HepG2 (cell line): ENCODE data around the gene FABP1. TPM values are rescaled to one million over a fixed set of nuclear protein-coding genes. Genes with fewer than 3 reads are reported as not detected.

Experiments
- ATAC-seq: fragments of 200-7000 bp; cut with Tn5 transposase; 3 replicates; pipeline ENCODE4 v1.9.1; 2020; ENCODE audit warnings: mild to moderate bottlenecking, moderate library complexity
- BruUV-seq: library from RNA; stranded (reverse); fragments of 400-500 nt; replicated peaks from 2 replicates; lab custom pipeline; 2021; lab: Mats Ljungman, UMichigan
- CTCF ChIA-PET: fragments of 300-600 bp; formaldehyde crosslinking; extraction: SDS; loops from one replicate; lab custom pipeline; 2021; ENCODE audit warnings: low total read pairs, inconsistent platforms, low intra/inter-chr PET ratio; lab: Yijun Ruan, JAX
- POLR2A ChIA-PET: fragments of 350-600 bp; sonication (Branson Sonifier 250); formaldehyde crosslinking; loops from one replicate; lab custom pipeline; 2020; ENCODE audit warnings: antibody characterized with exemption, inconsistent platforms; lab: Yijun Ruan, JAX
- DNase-seq: peaks from one replicate; pipeline ENCODE4 v3.0.0-alpha.2; 2015; ENCODE audit warnings: low spot score
- FAIRE-seq: peaks from 3 replicates; lab custom pipeline; 2011; peaks lifted over from hg19 to GRCh38; lab: Jason Lieb, UNC
- H2AFZ ChIP-seq: one replicate; pipeline ENCODE4 v1.6.1; 2011; ENCODE audit warnings: low read length, inconsistent platforms
- H3K27ac ChIP-seq: fragments of 300-600 bp; 3 replicates; pipeline ENCODE4 v1.8.0; 2011; ENCODE audit warnings: mixed run types, mild to moderate bottlenecking, mixed read lengths, low read length, inconsistent platforms; ENCODE audit not compliant: insufficient read depth; ENCODE audit errors: extremely low read length
- H3K27me3 ChIP-seq, 2 experiments: fragments of 200-600 bp in 1 of 2; 2 replicates in 1 of 2; 3 replicates in 1 of 2; pipeline versions ENCODE4 v1.6.0 to v1.8.0; 2011; ENCODE audit warnings: low read length in 2 of 2, mild to moderate bottlenecking in 2 of 2, moderate library complexity in 2 of 2, inconsistent platforms in 1 of 2; ENCODE audit not compliant: insufficient read depth in 2 of 2, control insufficient read depth in 1 of 2
- H3K36me3 ChIP-seq, 2 experiments: fragments of 200-600 bp in 1 of 2; replicated peaks in 1 of 2; 2 replicates in 1 of 2; 3 replicates in 1 of 2; pipeline versions ENCODE4 v1.5.1 to v1.8.0; 2011; ENCODE audit warnings: low read length in 2 of 2, inconsistent platforms in 1 of 2; ENCODE audit not compliant: insufficient read depth in 2 of 2, control insufficient read depth in 1 of 2
- H3K4me1 ChIP-seq: 2 replicates; pipeline ENCODE4 v1.5.1; 2012; ENCODE audit warnings: low read length, inconsistent platforms; ENCODE audit not compliant: insufficient read depth
- H3K4me2 ChIP-seq: 2 replicates; pipeline ENCODE4 v1.6.0; 2011; ENCODE audit warnings: low read depth, low read length, inconsistent platforms
- H3K4me3 ChIP-seq, 3 experiments: fragments of 200-600 bp in 1 of 3; sonication (generic), shearing (Covaris generic) in 1 of 3; replicated peaks in 1 of 3; 2 replicates each; pipeline ENCODE4 v1.5.1; 2011 to 2016; ENCODE audit warnings: low read length in 3 of 3, inconsistent platforms in 2 of 3, low read depth in 2 of 3, mild to moderate bottlenecking in 2 of 3, control low read depth in 1 of 3, mixed read lengths in 1 of 3; ENCODE audit not compliant: insufficient read depth in 1 of 3
- H3K79me2 ChIP-seq: one replicate; pipeline ENCODE4 v1.6.1; 2011; ENCODE audit warnings: low read length, inconsistent platforms; ENCODE audit not compliant: insufficient read depth
- H3K9ac ChIP-seq: 2 replicates; pipeline ENCODE4 v1.6.0; 2011; ENCODE audit warnings: mild to moderate bottlenecking, low read depth, low read length, inconsistent platforms; ENCODE audit not compliant: insufficient read depth
- H3K9me3 ChIP-seq: 2 replicates; pipeline ENCODE4 v1.5.1; 2012; ENCODE audit warnings: mild to moderate bottlenecking, low read length
- H4K20me1 ChIP-seq: 2 replicates; pipeline ENCODE4 v1.6.0; 2011; ENCODE audit warnings: inconsistent platforms, mild to moderate bottlenecking, low read length, moderate library complexity; ENCODE audit not compliant: insufficient read depth
- DNMT1 ChIP-seq: sonication (generic); formaldehyde crosslinking; IDR thresholded peaks from 2 replicates; pipeline ENCODE4 v1.5.1; 2020; ENCODE audit warnings: mild to moderate bottlenecking, missing genetic modification reagents
- GATAD2A ChIP-seq: IDR thresholded peaks from 2 replicates; pipeline ENCODE4 v1.6.1; 2016
- IRF9 ChIP-seq: sonication (generic); formaldehyde crosslinking; IDR thresholded peaks from 2 replicates; pipeline ENCODE4 v1.8.0; 2022; ENCODE audit warnings: missing genetic modification reagents, mild to moderate bottlenecking, borderline replicate concordance
- KMT2B ChIP-seq: IDR thresholded peaks from 2 replicates; pipeline ENCODE4 v1.6.1; 2016; ENCODE audit warnings: missing genetic modification reagents, missing compliant biosample characterization
- MED1 ChIP-seq: sonication (generic); formaldehyde crosslinking; IDR thresholded peaks from 2 replicates; pipeline ENCODE4 v1.4.0; 2020; ENCODE audit warnings: missing genetic modification reagents
- PHB2 ChIP-seq: fragments of 450-650 bp; IDR thresholded peaks from 2 replicates; pipeline ENCODE4 v1.6.1; 2018; ENCODE audit not compliant: partially characterized antibody
- PRMT3 ChIP-seq: sonication (generic); formaldehyde crosslinking; IDR thresholded peaks from 2 replicates; pipeline ENCODE4 v1.8.1; 2022; ENCODE audit warnings: low read depth, mild to moderate bottlenecking, moderate library complexity, missing genetic modification reagents, borderline replicate concordance
- PTBP1 ChIP-seq: fragments of 200-400 bp; formaldehyde crosslinking; IDR thresholded peaks from 2 replicates; pipeline ENCODE4 v1.6.1; 2018; ENCODE audit warnings: low read length, low read depth; ENCODE audit not compliant: poor library complexity, severe bottlenecking
- SETDB1 ChIP-seq: sonication (generic); formaldehyde crosslinking; IDR thresholded peaks from 2 replicates; pipeline ENCODE4 v1.5.1; 2020; ENCODE audit warnings: missing genetic modification reagents, mild to moderate bottlenecking, borderline replicate concordance
- SMAD3 ChIP-seq: sonication (generic); formaldehyde crosslinking; IDR thresholded peaks from 2 replicates; pipeline ENCODE4 v1.4.0; 2020; ENCODE audit warnings: missing genetic modification reagents
- ZNF788 ChIP-seq: sonication (generic); formaldehyde crosslinking; IDR thresholded peaks from 2 replicates; pipeline ENCODE4 v1.5.0; 2020; ENCODE audit warnings: mild to moderate bottlenecking, missing genetic modification reagents, borderline replicate concordance
- ZNF816 ChIP-seq: sonication (generic); formaldehyde crosslinking; IDR thresholded peaks from 2 replicates; pipeline ENCODE4 v1.8.0; 2022; ENCODE audit warnings: missing genetic modification reagents, mild to moderate bottlenecking, borderline replicate concordance
- ZSCAN21 ChIP-seq: sonication (generic); formaldehyde crosslinking; IDR thresholded peaks from 2 replicates; pipeline ENCODE4 v1.8.0; 2022; ENCODE audit warnings: mild to moderate bottlenecking, missing genetic modification reagents, moderate library complexity, borderline replicate concordance
- WGBS: methylation state at CpG from one replicate; pipeline ENCODE4 v1.1.6; 2017; ENCODE audit warnings: low lambda C conversion rate; 5-methylcytosine and 5-hydroxymethylcytosine counted together
- in situ Hi-C: cut with HindIII; loops from 2 replicates; pipeline ENCODE4 v1.10.0; 2017; ENCODE audit warnings: low pct_unique_long_range_greater_than_20kb; ENCODE audit not compliant: extremely low pct_ligation_motif_present
- intact Hi-C: fragments of 100-400 bp; cut with micrococcal nuclease; formaldehyde crosslinking; loops from one replicate; pipeline ENCODE4 v1.10.0; 2022; ENCODE audit not compliant: unreplicated experiment
- polyA plus RNA-seq, 8 experiments: library from polyadenylated mRNA; depleted of rRNA in 3 of 8; stranded (reverse) in 7 of 8; unstranded in 1 of 8; fragments of >200 nt; fragmentation: Illumina TruSeq in 4 of 8; extraction: Trizol in 4 of 8; gene quantifications; 2 replicates each; pipeline versions ENCODE4 v1.2.1 to v1.2.3, GENCODE V29; 2011 to 2016; ENCODE audit warnings: low read depth in 4 of 8, missing spikeins in 1 of 8, mixed read lengths in 1 of 8; ENCODE audit not compliant: insufficient read depth in 1 of 8
- total RNA-seq, 5 experiments: library from RNA; depleted of rRNA; stranded (reverse); fragments of >200 nt; fragmentation: Illumina TruSeq; extraction: Trizol; gene quantifications; 2 replicates each; pipeline ENCODE4 v1.2.3, GENCODE V29; 2016; ENCODE audit warnings: low read depth in 1 of 5
- TF ChIP-seq, protein P1 (sequence below): sonication (generic); formaldehyde crosslinking; conservative IDR thresholded peaks from 2 replicates; pipeline ENCODE4 v1.8.0; 2022; ENCODE audit warnings: mild to moderate bottlenecking, moderate library complexity, missing genetic modification reagents
- TF ChIP-seq, protein P2 (sequence below): sonication (generic); formaldehyde crosslinking; IDR thresholded peaks from 2 replicates; pipeline ENCODE4 v1.8.1; 2023; ENCODE audit warnings: mild to moderate bottlenecking, missing genetic modification reagents

The FABP1 gene
- total and polyA plus RNA-seq, 2 of the 13 experiments (the other 11 are each of a cell fraction or from before 2014, with no cell fraction given): 644 to 1,608 TPM

DNA sequence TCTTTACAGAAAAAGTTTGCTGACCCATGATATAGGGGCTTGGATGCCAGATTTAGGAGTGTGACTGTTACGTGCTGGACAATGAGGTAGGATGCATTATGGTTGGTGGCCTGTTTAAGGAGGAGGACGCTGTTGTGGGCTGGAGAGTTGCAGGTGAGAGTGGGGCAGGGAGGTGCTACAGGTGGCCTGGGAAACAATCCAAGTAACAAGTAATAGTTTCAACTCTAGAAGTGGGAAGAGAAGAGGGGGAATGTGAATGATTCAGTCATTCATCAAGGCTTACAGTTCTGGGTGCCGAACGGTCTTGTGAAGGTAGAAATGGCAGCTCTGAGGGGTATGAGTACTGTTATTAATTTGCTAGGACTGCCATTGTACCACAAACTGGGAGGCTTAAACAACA lies 6.2 kb downstream of the FABP1 start:
- no TSS peak for BruUV-seq
- intact Hi-C loops: loop anchor here (2.0 kb wide), 2 partner anchors 17 to 53 kb away; no protein-coding TSS in a partner anchor
- ATAC-seq: peak; percentile 20

More for the DNA sequence above, 6.2 kb downstream of the FABP1 start:
- H3K36me3 ChIP-seq: peaks cover 11 to 14% of the 10 kb centered on the region in 2 experiments; a peak in 4 of 5 replicates
- H3K4me1 ChIP-seq: peaks cover 40% of the 10 kb centered on the region
- peaks cover 15% of the 10 kb centered on the region for H3K79me2 ChIP-seq
- ChIA-PET CTCF (no interaction called here), POLR2A (no interaction called here)
- H3K4me3 ChIP-seq: no peak overlapping the region
- peaks cover 0 to 4% of the 10 kb centered on the region in 2 experiments; a peak in 1 of 5 replicates for H3K27me3 ChIP-seq
- peaks cover 41% of the 10 kb centered on the region for H4K20me1 ChIP-seq
- TF ChIP-seq PHB2 (no peak), ZNF788 (CRISPR knock-in tag) (no peak), ZNF816 (CRISPR knock-in tag) (0 out of 2 replicates have a peak, but pooled peaks have one; percentile 2), KMT2B (CRISPR knock-in tag) (no peak), DNMT1 (CRISPR knock-in tag) (no peak), SETDB1 (CRISPR knock-in tag) (no peak), MED1 (no peak), PTBP1 (no peak), GATAD2A (CRISPR knock-in tag) (no peak), PRMT3 (0 out of 2 replicates have a peak, but pooled peaks have one; percentile 69), ZSCAN21 (CRISPR knock-in tag) (no peak), IRF9 (CRISPR knock-in tag) (no peak), SMAD3 (CRISPR knock-in tag) (no peak)
- TF ChIP-seq, protein P1, sequence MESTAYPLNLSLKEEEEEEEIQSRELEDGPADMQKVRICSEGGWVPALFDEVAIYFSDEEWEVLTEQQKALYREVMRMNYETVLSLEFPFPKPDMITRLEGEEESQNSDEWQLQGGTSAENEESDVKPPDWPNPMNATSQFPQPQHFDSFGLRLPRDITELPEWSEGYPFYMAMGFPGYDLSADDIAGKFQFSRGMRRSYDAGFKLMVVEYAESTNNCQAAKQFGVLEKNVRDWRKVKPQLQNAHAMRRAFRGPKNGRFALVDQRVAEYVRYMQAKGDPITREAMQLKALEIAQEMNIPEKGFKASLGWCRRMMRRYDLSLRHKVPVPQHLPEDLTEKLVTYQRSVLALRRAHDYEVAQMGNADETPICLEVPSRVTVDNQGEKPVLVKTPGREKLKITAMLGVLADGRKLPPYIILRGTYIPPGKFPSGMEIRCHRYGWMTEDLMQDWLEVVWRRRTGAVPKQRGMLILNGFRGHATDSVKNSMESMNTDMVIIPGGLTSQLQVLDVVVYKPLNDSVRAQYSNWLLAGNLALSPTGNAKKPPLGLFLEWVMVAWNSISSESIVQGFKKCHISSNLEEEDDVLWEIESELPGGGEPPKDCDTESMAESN (CRISPR knock-in tag): no peak
- TF ChIP-seq, protein P2, sequence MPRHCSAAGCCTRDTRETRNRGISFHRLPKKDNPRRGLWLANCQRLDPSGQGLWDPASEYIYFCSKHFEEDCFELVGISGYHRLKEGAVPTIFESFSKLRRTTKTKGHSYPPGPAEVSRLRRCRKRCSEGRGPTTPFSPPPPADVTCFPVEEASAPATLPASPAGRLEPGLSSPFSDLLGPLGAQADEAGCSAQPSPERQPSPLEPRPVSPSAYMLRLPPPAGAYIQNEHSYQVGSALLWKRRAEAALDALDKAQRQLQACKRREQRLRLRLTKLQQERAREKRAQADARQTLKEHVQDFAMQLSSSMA: no peak
- no peak for DNase-seq
- H3K4me2 ChIP-seq: no peak overlapping the region
- H3K27ac ChIP-seq: peak overlapping the region; percentile 1
- H2AFZ ChIP-seq: no peak overlapping the region
- H3K9ac ChIP-seq: no peak overlapping the region
- 75% methylated on average over 4 of the region's 4 CpGs for WGBS
- no peaks in the 10 kb centered on the region for H3K9me3 ChIP-seq
- in situ Hi-C loops: no loop called here
- FAIRE-seq: no peak
